ENCODE measurements around the gene MAGI2. TPM values are rescaled to one million over a fixed set of nuclear protein-coding genes. Genes with fewer than 3 reads are reported as not detected.

The MAGI2 gene
- total and polyA plus RNA-seq, 2 of the 13 experiments (the other 11 are each of a cell fraction or from before 2014, with no cell fraction given), result 1.5 to 3.8 TPM

GRCh38 chr7:78043159-78043558 lies 1410.3 kb downstream of the MAGI2 start (continued):
- TF ChIP-seq ZNF569 (CRISPR knock-in tag; IDR thresholded peaks at IDR 0.05; ENCODE audit: borderline replicate concordance) (no peak), NR2F2 (IDR thresholded peaks at IDR 0.05; ENCODE audit: borderline replicate concordance, low read depth) (peak; percentile 36; the same call in 1 of the 2 replicates), CEBPB (IDR thresholded peaks at IDR 0.05; ENCODE audit: borderline replicate concordance, low read depth, low read length) (no peak), FOXP4 (CRISPR knock-in tag; IDR thresholded peaks at IDR 0.05) (0 out of 2 replicates have a peak, but pooled peaks have one; percentile 26), ZNF737 (CRISPR knock-in tag; IDR thresholded peaks at IDR 0.05; ENCODE audit: borderline replicate concordance) (no peak), MAFG (CRISPR knock-in tag; IDR thresholded peaks at IDR 0.05) (no peak), KLF16 (CRISPR knock-in tag; IDR thresholded peaks at IDR 0.05) (no peak)

- intact Hi-C loops (cut with micrococcal nuclease; ENCODE audit: unreplicated experiment) (no loop called here), in situ Hi-C loops (cut with HindIII; ENCODE audit: extremely low pct_ligation_motif_present, low pct_unique_long_range_greater_than_20kb) (no loop called here)
- Histone ChIP-seq H2AFZ (ENCODE audit: low read length) (no peak overlapping the region), H3K36me3 (replicated peaks in 1 of 2; ENCODE audit: control insufficient read depth in 1 of 2, insufficient read depth in 2 of 2, low read length in 2 of 2) (no peaks in the 10 kb centered on the region), H4K20me1 (ENCODE audit: insufficient read depth, low read length) (no peaks in the 10 kb centered on the region), H3K27me3 (ENCODE audit: control insufficient read depth in 1 of 2, insufficient read depth in 2 of 2, low read length in 2 of 2) (no peaks in the 10 kb centered on the region), H3K4me3 (replicated peaks in 1 of 3; ENCODE audit: insufficient read depth in 1 of 3, low read depth in 2 of 3, low read length in 3 of 3) (no peak overlapping the region), H3K9me3 (ENCODE audit: low read length) (no peaks in the 10 kb centered on the region), H3K9ac (ENCODE audit: insufficient read depth, low read depth, low read length) (no peak overlapping the region), H3K79me2 (ENCODE audit: insufficient read depth, low read length) (no peaks in the 10 kb centered on the region), H3K27ac (ENCODE audit: extremely low read length, insufficient read depth, low read length) (no peak overlapping the region), H3K4me2 (ENCODE audit: low read depth, low read length) (no peak overlapping the region), H3K4me1 (ENCODE audit: insufficient read depth, low read length) (peaks cover 16% of the 10 kb centered on the region)
- CTCF ChIA-PET (ENCODE audit: low intra/inter-chr PET ratio, low total read pairs), result no interaction called here
- BruUV-seq (replicated peaks), result no TSS peak
- WGBS (ENCODE audit: low lambda C conversion rate), result 90% methylated on average over 3 of the region's 3 CpGs
- ATAC-seq, result no peak
- DNase-seq (ENCODE audit: low spot score), result no peak
- POLR2A ChIA-PET, result no interaction called here
- FAIRE-seq, result no peak
- no peak for TF ChIP-seq ZNF296 (CRISPR knock-in tag; conservative IDR thresholded peaks at IDR 0.05)
- no peak for TF ChIP-seq ZNF646 (CRISPR knock-in tag; IDR thresholded peaks at IDR 0.05)
- TF ChIP-seq ATRX (CRISPR knock-in tag; IDR thresholded peaks at IDR 0.05; ENCODE audit: borderline replicate concordance), result no peak
- TF ChIP-seq SP140L (CRISPR knock-in tag; IDR thresholded peaks at IDR 0.05; ENCODE audit: borderline replicate concordance), result no peak
- no peak for TF ChIP-seq SETDB1 (CRISPR knock-in tag; IDR thresholded peaks at IDR 0.05; ENCODE audit: borderline replicate concordance)
- no peak for TF ChIP-seq PCBP2 (optimal IDR thresholded peaks at IDR 0.05; ENCODE audit: low read depth, low read length, poor library complexity, severe bottlenecking)
Measured at GRCh38 chr7:78041423-78041822, 1412.0 kb downstream of the MAGI2 start.
